Ishikawa (cell line): ENCODE measurements around the gene FAM168A.

ENCODE experiments used
- CEBPB ChIP-seq: IDR thresholded peaks from 2 replicates; pipeline ENCODE4 v1.6.1; 2012
- CREB1 ChIP-seq: IDR thresholded peaks from 2 replicates; pipeline ENCODE4 v1.6.1; 2012; ENCODE audit warnings: low read depth
- FOXM1 ChIP-seq: IDR thresholded peaks from 2 replicates; pipeline ENCODE4 v1.6.1; 2012; ENCODE audit warnings: low read depth, borderline replicate concordance
- MAX ChIP-seq: IDR thresholded peaks from 2 replicates; pipeline ENCODE4 v1.6.1; 2012
- RAD21 ChIP-seq: IDR thresholded peaks from 2 replicates; pipeline ENCODE4 v1.6.1; 2012; ENCODE audit warnings: low read depth
- REST ChIP-seq: IDR thresholded peaks from 2 replicates; pipeline ENCODE4 v1.6.1; 2012; ENCODE audit warnings: low read depth, mild to moderate bottlenecking
- TAF1 ChIP-seq: IDR thresholded peaks from 2 replicates; pipeline ENCODE4 v1.6.1; 2012; ENCODE audit warnings: low read depth, mild to moderate bottlenecking
- TCF12 ChIP-seq: IDR thresholded peaks from 2 replicates; pipeline ENCODE4 v1.6.1; 2012; ENCODE audit warnings: low read depth
- TEAD4 ChIP-seq: IDR thresholded peaks from 2 replicates; pipeline ENCODE4 v1.6.1; 2012
- USF1 ChIP-seq: IDR thresholded peaks from 2 replicates; pipeline ENCODE4 v1.6.1; 2012
- YY1 ChIP-seq: IDR thresholded peaks from 2 replicates; pipeline ENCODE4 v1.6.1; 2012; ENCODE audit warnings: low read depth

- TF ChIP-seq MAX: no peak
- TF ChIP-seq CREB1: no peak
- TF ChIP-seq YY1: no peak
- no peak for TF ChIP-seq CEBPB
- no peak for TF ChIP-seq REST
- TF ChIP-seq USF1: no peak
- no peak for TF ChIP-seq TAF1
- TF ChIP-seq TEAD4: no peak
- no peak for TF ChIP-seq RAD21
- TF ChIP-seq TCF12: no peak
- TF ChIP-seq FOXM1: no peak
Observed at GRCh38 chr11:73585834-73586575, 11.9 kb downstream of the FAM168A start.
